Activated CD4-positive, alpha-beta T cell treated with anti-CD3 and anti-CD28 coated beads for 4 hours (primary cell): ENCODE data around the gene LPAR6.

ENCODE experiments used
- DNase-seq, 2 donors: peaks; one replicate each; pipeline ENCODE4 v3.0.0-alpha.2; 2020

LPAR6 gene

GRCh38 chr13:48411841-48412531 is 927 bp downstream of the LPAR6 start:
- DNase-seq: peak; percentile 16 to 46

- no peak for DNase-seq
These were observed 1.6 kb downstream of the LPAR6 start for GRCh38 chr13:48411147-48411794.

- DNase-seq: no peak
These were observed 2.7 kb downstream of the LPAR6 start for GRCh38 chr13:48410199-48410598.

GRCh38 chr13:48405875-48406274 is 7.0 kb downstream of the LPAR6 start:
- no peak for DNase-seq

- no peak for DNase-seq
These were observed 8.0 kb downstream of the LPAR6 start for GRCh38 chr13:48404952-48405351.

GRCh38 chr13:48403913-48404312 is 9.0 kb downstream of the LPAR6 start:
- DNase-seq: no peak

- no peak for DNase-seq
These were observed 9.7 kb downstream of the LPAR6 start for GRCh38 chr13:48403151-48403631.

- no peak for DNase-seq
These were observed 10.5 kb downstream of the LPAR6 start for GRCh38 chr13:48402325-48402932.

- no peak for DNase-seq
These were observed 11.4 kb downstream of the LPAR6 start for GRCh38 chr13:48401480-48401879.

GRCh38 chr13:48400850-48401291 is 12.0 kb downstream of the LPAR6 start:
- no peak for DNase-seq

- no peak for DNase-seq
These were observed 12.7 kb downstream of the LPAR6 start for GRCh38 chr13:48400090-48400694.

GRCh38 chr13:48398450-48399095 is 14.3 kb downstream of the LPAR6 start:
- no peak for DNase-seq

GRCh38 chr13:48397744-48398143 is 15.2 kb downstream of the LPAR6 start:
- no peak for DNase-seq

GRCh38 chr13:48393698-48394085 is 19.2 kb downstream of the LPAR6 start:
- no peak for DNase-seq

- DNase-seq: no peak
These were observed 19.7 kb downstream of the LPAR6 start for GRCh38 chr13:48393030-48393697.

- DNase-seq: no peak
These were observed 21.7 kb downstream of the LPAR6 start for GRCh38 chr13:48391257-48391656.

- DNase-seq: no peak
These were observed 26.1 kb downstream of the LPAR6 start for GRCh38 chr13:48386816-48387215.

- DNase-seq: no peak
These were observed 29.5 kb downstream of the LPAR6 start for GRCh38 chr13:48383384-48383783.

GRCh38 chr13:48380581-48380980 is 32.3 kb downstream of the LPAR6 start:
- no peak for DNase-seq

GRCh38 chr13:48377857-48378256 is 35.1 kb downstream of the LPAR6 start:
- DNase-seq: no peak

- DNase-seq: no peak
These were observed 42.1 kb downstream of the LPAR6 start for GRCh38 chr13:48370815-48371214.

- DNase-seq: no peak
These were observed 42.9 kb downstream of the LPAR6 start for GRCh38 chr13:48369988-48370387.
